Neural cell (in vitro differentiated cells): ENCODE results near the gene AS3MT. TPM values are rescaled to one million over a fixed set of nuclear protein-coding genes. Genes with fewer than 3 reads are reported as not detected.
"Not testable (repeated sequence)": the region's sequence is repeated elsewhere in the genome, so short reads cannot be mapped to it uniquely, and the experiment has no call there.

Experiments
- H2AFZ ChIP-seq: fragments of 200-600, 300-800 bp; sonication (generic), shearing (Covaris generic); 2 replicates; pipeline ENCODE4 v1.6.0; 2014; ENCODE audit warnings: low read depth, mild to moderate bottlenecking, antibody characterized with exemption, low read length, moderate library complexity
- H3F3A ChIP-seq: fragments of 200-600 bp; shearing (Covaris generic); 2 replicates; pipeline ENCODE4 v1.6.1; 2016; ENCODE audit warnings: mild to moderate bottlenecking, moderate library complexity, mixed read lengths, antibody characterized with exemption, low read length; ENCODE audit not compliant: insufficient read depth, poor library complexity, severe bottlenecking
- H3K27ac ChIP-seq: fragments of 200-600, 300-800 bp; sonication (generic), shearing (Covaris generic); 2 replicates; pipeline ENCODE4 v1.5.1; 2014; ENCODE audit warnings: mild to moderate bottlenecking, low read length, moderate library complexity
- H3K27me3 ChIP-seq: fragments of 300-800, 200-600 bp; sonication (generic), shearing (Covaris generic); 2 replicates; pipeline ENCODE4 v1.6.0; 2014; ENCODE audit warnings: mild to moderate bottlenecking, low read depth, low read length, moderate library complexity; ENCODE audit not compliant: insufficient read depth
- H3K36me3 ChIP-seq: fragments of 300-800, 200-600 bp; sonication (generic), shearing (Covaris generic); 2 replicates; pipeline ENCODE4 v1.5.1; 2014; ENCODE audit warnings: mild to moderate bottlenecking, antibody characterized with exemption, low read length, moderate library complexity; ENCODE audit not compliant: insufficient read depth
- H3K4me2 ChIP-seq: fragments of 300-800, 200-600 bp; sonication (generic), shearing (Covaris generic); 2 replicates; pipeline ENCODE4 v1.6.0; 2014; ENCODE audit warnings: mild to moderate bottlenecking, low read length
- H3K4me3 ChIP-seq: fragments of 300-800, 200-600 bp; sonication (generic), shearing (Covaris generic); 2 replicates; pipeline ENCODE4 v1.5.1; 2014; ENCODE audit warnings: mild to moderate bottlenecking, low read length, moderate library complexity
- H3K79me2 ChIP-seq: fragments of 200-600 bp; shearing (Covaris generic); replicated peaks from 2 replicates; pipeline ENCODE4 v1.6.0; 2014; ENCODE audit warnings: mild to moderate bottlenecking, low read length, moderate library complexity; ENCODE audit not compliant: insufficient read depth
- H3K9ac ChIP-seq: fragments of 300-800, 200-600 bp; sonication (generic), shearing (Covaris generic); 2 replicates; pipeline ENCODE4 v1.6.1; 2016; ENCODE audit warnings: mild to moderate bottlenecking, low read length, mixed read lengths
- H3K9me2 ChIP-seq: fragments of 200-600 bp; shearing (Covaris generic); 2 replicates; pipeline ENCODE4 v1.6.1; 2016; ENCODE audit warnings: mild to moderate bottlenecking, low read length, mixed read lengths; ENCODE audit not compliant: insufficient read depth
- H3K9me3 ChIP-seq: fragments of 200-600, 300-800 bp; sonication (generic), shearing (Covaris generic); 2 replicates; pipeline ENCODE4 v1.6.1; 2016; ENCODE audit warnings: mild to moderate bottlenecking, mixed run types, low read length, moderate library complexity, mixed read lengths
- H4K20me1 ChIP-seq: fragments of 200-600 bp; shearing (Covaris generic); 2 replicates; pipeline ENCODE4 v1.6.1; 2016; ENCODE audit warnings: mild to moderate bottlenecking, mixed run types; ENCODE audit not compliant: insufficient read depth
- CTCF ChIP-seq: fragments of 450-650 bp; IDR thresholded peaks from 2 replicates; pipeline ENCODE4 v1.5.1; 2014; ENCODE audit warnings: antibody characterized with exemption, mild to moderate bottlenecking, moderate library complexity; ENCODE audit not compliant: poor library complexity, severe bottlenecking
- EP300 ChIP-seq: fragments of 450-650 bp; conservative IDR thresholded peaks from 2 replicates; pipeline ENCODE4 v1.6.1; 2014; ENCODE audit warnings: antibody characterized with exemption, mild to moderate bottlenecking, moderate library complexity; ENCODE audit not compliant: poor library complexity, severe bottlenecking
- EZH2 ChIP-seq: fragments of 200-600, 300-800 bp; shearing (Covaris generic), sonication (generic); IDR thresholded peaks from 2 replicates; pipeline ENCODE4 v1.6.1; 2014; ENCODE audit warnings: antibody characterized with exemption, low read length, borderline replicate concordance, mild to moderate bottlenecking; ENCODE audit not compliant: insufficient read depth, poor library complexity, severe bottlenecking
- MXI1 ChIP-seq: fragments of 450-650 bp; conservative IDR thresholded peaks from 2 replicates; pipeline ENCODE4 v1.6.1; 2014; ENCODE audit warnings: antibody characterized with exemption, mild to moderate bottlenecking; ENCODE audit not compliant: poor library complexity, severe bottlenecking
- POLR2AphosphoS5 ChIP-seq: IDR thresholded peaks from 2 replicates; pipeline ENCODE4 v1.6.1; 2012
- RAD21 ChIP-seq: fragments of 450-650 bp; conservative IDR thresholded peaks from 2 replicates; pipeline ENCODE4 v1.6.1; 2014; ENCODE audit warnings: antibody characterized with exemption, mild to moderate bottlenecking, moderate library complexity
- REST ChIP-seq: IDR thresholded peaks from 2 replicates; pipeline ENCODE4 v1.6.1; 2012; ENCODE audit warnings: borderline replicate concordance
- SMC3 ChIP-seq: fragments of 450-650 bp; conservative IDR thresholded peaks from 2 replicates; pipeline ENCODE4 v1.6.1; 2014; ENCODE audit warnings: antibody characterized with exemption, mild to moderate bottlenecking, moderate library complexity; ENCODE audit not compliant: poor library complexity
- TAF1 ChIP-seq: IDR thresholded peaks from 2 replicates; pipeline ENCODE4 v1.6.1; 2012; ENCODE audit warnings: low read depth
- polyA plus RNA-seq: library from polyadenylated mRNA; depleted of rRNA; stranded (reverse); fragments of >200 nt; gene quantifications from 2 replicates; pipeline ENCODE4 v1.2.3, GENCODE V29; 2014

AS3MT gene
- polyA plus RNA-seq, 1 donor from 2014 or later = 17.6 TPM

- not testable (repeated sequence) for H3K4me2 ChIP-seq, H3K4me3 ChIP-seq, H3K36me3 ChIP-seq, H3K27ac ChIP-seq, H3K27me3 ChIP-seq, H4K20me1 ChIP-seq, H3K9ac ChIP-seq, H3K9me3 ChIP-seq, H3K9me2 ChIP-seq, H3F3A ChIP-seq, H2AFZ ChIP-seq, H3K79me2 ChIP-seq
Measured at GRCh38 chr10:102855731-102856436, 13.4 kb upstream of the AS3MT start.

- Histone ChIP-seq H3F3A (no peaks in the 10 kb centered on the region), H3K36me3 (no peaks in the 10 kb centered on the region), H3K9ac (no peak overlapping the region), H3K79me2 (no peaks in the 10 kb centered on the region), H3K4me3 (no peak overlapping the region), H4K20me1 (no peaks in the 10 kb centered on the region), H3K27ac (no peak overlapping the region), H3K27me3 (no peaks in the 10 kb centered on the region), H3K4me2 (no peak overlapping the region), H3K9me2 (no peaks in the 10 kb centered on the region), H2AFZ (no peak overlapping the region), H3K9me3 (no peaks in the 10 kb centered on the region)
- TF ChIP-seq REST (no peak), RAD21 (no peak), POLR2AphosphoS5 (no peak), CTCF (no peak), EP300 (no peak), TAF1 (no peak), MXI1 (no peak), SMC3 (no peak), EZH2 (no peak)
Measured at GRCh38 chr10:102856758-102857424, 12.4 kb upstream of the AS3MT start.
